Lung microvascular endothelial cell (primary cell): ENCODE results near the gene TSGA10IP. TPM values are rescaled to one million over a fixed set of nuclear protein-coding genes. Genes with fewer than 3 reads are reported as not detected.

Experiments
- DNase-seq, 2 donors: peaks; one replicate each; pipeline versions ENCODE4 v3.0.0 to v3.0.0-alpha.2; 2010; ENCODE audit warnings: low read depth in 2 of 2
- total RNA-seq: library from RNA; depleted of rRNA; stranded (reverse); fragments of >200 nt; gene quantifications from 2 replicates; pipeline ENCODE4 v1.2.1, GENCODE V29; 2014

TSGA10IP gene
- total RNA-seq: not detected in 2 replicates

DNA sequence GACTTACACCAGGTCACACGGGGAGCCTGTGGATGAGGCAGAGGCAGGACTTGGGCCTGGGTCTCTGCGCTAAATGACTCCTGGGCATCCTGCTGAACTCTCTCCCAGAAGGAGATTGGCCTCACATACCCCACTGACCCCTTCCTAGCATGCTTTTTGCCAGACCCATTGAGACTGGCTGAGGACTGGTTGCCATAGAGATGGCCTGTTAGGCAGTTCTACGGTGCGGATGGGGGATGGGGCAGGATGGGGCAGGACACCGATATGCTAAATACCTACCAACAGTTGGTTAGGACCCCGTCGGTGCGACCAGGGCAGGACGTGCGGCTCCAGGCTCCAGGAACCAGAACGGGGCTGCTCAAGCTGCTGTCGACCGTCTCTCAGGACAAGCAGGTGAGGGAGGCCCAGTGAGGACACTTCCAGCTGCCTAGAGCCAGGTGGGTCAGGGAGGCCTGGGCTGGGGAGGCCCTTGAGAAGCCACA is at the start of gene TSGA10IP:
Gene TSGA10IP, plus strand, starts transcription at position 51 of the 482 bp plus-strand sequence. Its CDS starts 196 bp downstream, at position 247.
- no peak for DNase-seq

- DNase-seq: no peak
Observed at GRCh38 chr11:65895482-65895981, 49.7 kb upstream of the TSGA10IP start.

GRCh38 chr11:65896034-65896999 is 49.0 kb upstream of the TSGA10IP start:
- DNase-seq: no peak

DNA sequence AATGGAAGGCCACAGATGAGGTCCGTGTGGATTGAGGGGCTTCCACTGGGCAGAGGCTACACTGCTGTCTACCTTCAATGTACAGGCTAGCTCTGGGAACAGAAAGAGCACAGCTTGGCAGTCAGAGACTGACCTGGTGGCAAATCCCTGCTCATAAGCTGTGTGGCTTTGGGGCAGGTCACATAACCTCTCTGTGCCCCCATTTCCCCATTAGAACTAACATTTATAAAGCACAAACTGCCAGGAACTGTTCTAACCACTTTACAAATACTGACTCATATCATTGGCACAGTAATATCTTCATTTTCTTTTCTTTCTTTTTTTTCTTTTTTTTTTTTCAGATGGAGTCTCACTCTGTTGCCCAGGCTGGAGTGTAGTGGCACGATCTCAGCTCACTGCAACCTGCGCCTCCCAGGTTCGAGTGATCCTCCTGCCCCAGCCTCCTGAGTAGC is 48.2 kb upstream of the TSGA10IP start:
- DNase-seq: no peak

DNA sequence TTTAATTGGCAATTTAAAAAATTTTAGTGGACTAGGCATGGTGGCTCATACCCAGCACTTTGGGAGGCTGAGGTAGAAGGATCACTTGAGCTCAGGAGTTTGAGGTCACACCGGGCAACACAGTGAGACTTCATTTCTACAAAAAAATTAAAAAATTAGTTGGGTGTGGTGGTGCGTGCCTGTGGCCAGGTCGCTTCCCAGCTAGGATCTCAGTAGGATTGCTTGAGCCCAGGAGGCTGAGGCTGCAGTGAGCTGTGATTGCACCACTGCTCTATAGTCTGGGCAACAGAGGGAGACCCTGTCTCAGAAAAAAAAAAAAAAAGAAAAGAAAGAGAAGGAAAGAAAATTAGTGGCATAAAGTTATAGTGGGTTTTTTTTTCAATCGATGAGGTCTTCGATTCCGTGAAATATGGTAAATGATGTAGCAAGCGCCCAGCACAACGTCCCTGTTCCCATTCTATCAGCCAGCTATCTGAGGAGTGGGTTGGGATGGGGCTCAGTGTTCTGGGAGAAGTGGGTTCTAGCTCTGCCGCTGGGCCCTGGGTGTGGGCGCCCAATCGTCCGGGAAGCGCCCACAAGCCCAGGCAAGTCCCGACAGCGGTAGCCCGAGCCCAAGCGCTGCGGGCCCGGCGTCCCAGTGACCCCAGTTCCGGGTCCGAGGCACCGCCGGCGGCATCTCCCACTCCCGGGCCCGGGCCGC is 46.5 kb upstream of the TSGA10IP start:
- no peak for DNase-seq

DNA sequence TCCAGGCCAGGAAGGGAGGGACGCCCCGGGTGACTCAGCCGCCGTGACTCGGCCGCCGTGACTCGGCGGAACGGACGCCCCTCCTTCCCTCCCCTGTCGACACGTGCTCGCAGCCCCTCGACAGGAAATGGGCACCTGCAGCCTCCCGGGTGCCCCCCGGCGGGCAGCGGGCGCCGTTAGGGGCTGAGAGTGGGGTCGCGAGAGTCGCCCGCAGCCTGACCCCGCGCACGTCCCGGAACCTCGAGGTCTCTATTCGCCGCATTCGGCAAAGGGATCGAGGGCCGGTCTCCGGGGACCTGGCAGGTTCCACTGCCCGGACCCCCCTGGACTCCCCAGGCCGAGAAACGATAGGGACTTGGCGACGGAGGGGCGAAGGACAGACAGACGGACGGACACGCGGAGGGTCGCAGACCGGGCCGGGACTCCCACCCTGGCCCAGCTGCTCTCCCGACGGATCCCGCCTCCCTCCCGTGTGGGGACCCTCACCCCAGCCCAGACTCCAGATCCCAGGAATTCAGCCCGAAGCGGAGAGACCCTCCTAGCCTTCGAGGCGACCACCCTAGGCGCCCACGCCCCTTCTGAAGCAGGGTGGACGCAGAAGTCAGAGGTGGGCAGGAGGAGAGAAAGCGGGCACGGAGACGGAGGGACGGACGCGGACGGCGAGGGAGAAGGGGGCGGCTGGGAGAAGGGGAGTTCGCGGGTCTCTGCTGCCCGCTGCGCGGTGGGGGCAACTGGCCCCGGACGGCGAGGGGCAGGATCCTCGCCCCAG is 45.7 kb upstream of the TSGA10IP start:
- peak; percentile 76 to 86 for DNase-seq

DNA sequence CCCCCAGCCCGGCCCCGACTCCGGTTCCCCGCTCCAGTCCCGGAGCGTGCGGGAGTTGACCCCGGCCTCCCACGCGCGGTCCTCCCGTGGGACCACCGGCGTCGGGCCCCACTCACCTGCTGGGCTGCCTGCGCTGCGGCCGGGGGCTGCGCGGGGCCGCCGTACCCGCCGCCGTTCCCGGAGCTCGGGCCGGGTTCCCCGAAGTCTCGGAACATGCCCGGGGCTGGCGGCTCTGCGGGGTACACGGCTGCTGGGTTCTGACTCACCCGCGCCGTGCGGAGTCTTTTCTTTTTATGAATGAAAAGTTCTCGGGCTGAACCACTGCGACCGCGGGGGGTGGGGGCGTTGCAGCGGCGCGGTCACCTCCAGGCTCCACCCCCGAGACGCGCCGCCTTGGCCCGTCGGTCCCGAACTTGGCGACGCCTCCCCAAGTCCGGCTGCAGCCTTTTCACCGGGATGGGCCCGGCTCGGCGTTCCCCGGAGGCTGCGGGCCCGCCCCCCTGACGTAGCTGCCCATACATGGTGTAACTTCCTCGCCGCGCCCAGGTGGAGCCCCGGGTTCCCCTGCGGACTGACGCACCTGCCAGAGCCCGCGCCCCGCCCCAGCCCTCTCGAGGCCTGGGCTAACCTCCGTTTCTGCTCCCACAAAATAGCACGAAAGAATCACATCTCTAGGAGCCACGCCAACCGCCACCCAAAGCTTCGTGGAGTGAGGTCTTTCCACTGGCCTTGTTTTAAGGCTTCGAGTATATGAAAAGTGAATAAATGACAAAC is 45.0 kb upstream of the TSGA10IP start, which contains the start of gene FOSL1:
Gene FOSL1, minus strand, starts transcription at position 264 of the 774 bp plus-strand sequence. Its CDS starts 49 bp downstream, at position 215.
- peak; percentile 78 to 97 for DNase-seq

DNA sequence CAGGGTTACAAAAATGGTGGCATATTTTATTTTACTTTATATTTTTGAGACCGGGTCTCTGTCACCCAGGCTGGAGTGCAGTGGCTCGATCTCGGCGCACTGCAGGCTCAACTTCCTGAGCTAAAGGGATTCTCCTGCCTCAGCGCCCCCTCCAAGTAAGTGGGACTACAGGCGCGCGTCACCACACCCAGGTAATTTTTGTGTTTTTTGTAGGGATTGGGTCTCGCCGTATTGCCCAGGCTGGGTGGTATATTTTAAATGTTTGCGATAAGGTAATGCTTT is 44.4 kb upstream of the TSGA10IP start:
- DNase-seq: no peak

DNA sequence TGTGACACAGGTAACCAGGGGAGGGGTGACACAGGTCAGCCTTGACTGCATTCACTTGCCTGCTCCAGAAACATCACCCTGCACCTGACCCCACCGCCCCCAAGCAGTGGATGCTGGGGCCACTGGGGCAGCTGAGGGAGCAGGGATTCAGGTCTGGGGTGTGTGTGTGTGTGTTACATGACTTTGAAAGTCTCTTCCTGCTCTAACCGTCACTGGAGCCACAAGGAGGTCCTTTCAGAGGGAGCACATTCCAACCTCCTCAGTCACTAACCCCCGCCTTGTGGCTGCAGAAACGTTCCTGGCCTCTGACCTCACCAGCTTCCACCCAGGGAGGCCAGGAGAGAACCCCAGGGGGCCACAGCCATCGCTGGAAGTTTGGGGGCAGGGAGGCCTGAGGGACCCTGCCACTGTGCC is 42.2 kb upstream of the TSGA10IP start:
- DNase-seq: peak in 1 of 2 donors; percentile 49

- DNase-seq: no peak
Observed at GRCh38 chr11:65903715-65904114, 41.6 kb upstream of the TSGA10IP start.

- no peak for DNase-seq
Observed at GRCh38 chr11:65906602-65907001, 38.7 kb upstream of the TSGA10IP start.

- no peak for DNase-seq
Observed at GRCh38 chr11:65907878-65908277, 37.4 kb upstream of the TSGA10IP start.

- DNase-seq: peak; percentile 61 to 72
Observed at GRCh38 chr11:65911682-65912568, 33.4 kb upstream of the TSGA10IP start.

GRCh38 chr11:65912845-65913244 is 32.4 kb upstream of the TSGA10IP start:
- DNase-seq: peak in 1 of 2 donors; percentile 81

GRCh38 chr11:65915101-65915820 is 30.0 kb upstream of the TSGA10IP start:
- no peak for DNase-seq

- DNase-seq: peak; percentile 84 to 97
Observed at GRCh38 chr11:65915821-65916251, 29.4 kb upstream of the TSGA10IP start.

- DNase-seq: no peak
Observed at GRCh38 chr11:65916391-65916790, 28.9 kb upstream of the TSGA10IP start.

- no peak for DNase-seq
Observed at GRCh38 chr11:65917077-65917433, 28.2 kb upstream of the TSGA10IP start.
